MM.1S (cell line): ENCODE measurements around the gene XPOT.

Experiments used
- CTCF ChIP-seq: fragments of 300-600 bp; sonication (generic); IDR thresholded peaks from 2 replicates; pipeline ENCODE4 v1.5.1; 2016; ENCODE audit warnings: antibody characterized with exemption, low read length, mixed read lengths
- EZH2phosphoT487 ChIP-seq: fragments of 300-600 bp; sonication (generic); IDR thresholded peaks from 2 replicates; pipeline ENCODE4 v1.6.1; 2018; ENCODE audit warnings: antibody characterized with exemption, low read length

GRCh38 chr12:64457032-64457431 is 52.8 kb downstream of the XPOT start:
- no peak for TF ChIP-seq CTCF
- TF ChIP-seq EZH2phosphoT487 = no peak
